OCI-LY1 (cell line): Measurements from ENCODE around the gene MIEN1.

Source experiments
- H2AFZ ChIP-seq: fragments of 200-600 bp; sonication (generic), shearing (Covaris generic); 2 replicates; pipeline ENCODE4 v1.6.0; 2014; ENCODE audit warnings: antibody characterized with exemption, mild to moderate bottlenecking, low read length
- H3F3A ChIP-seq: fragments of 200-600 bp; sonication (generic), shearing (Covaris generic); 2 replicates; pipeline ENCODE4 v1.6.0; 2014; ENCODE audit warnings: mild to moderate bottlenecking, antibody characterized with exemption, low read length, moderate library complexity; ENCODE audit not compliant: insufficient read depth
- H3K27ac ChIP-seq: fragments of 200-600 bp; sonication (generic); 2 replicates; pipeline ENCODE4 v1.5.1; 2014; ENCODE audit warnings: low read length, mixed run types, mild to moderate bottlenecking, low read depth; ENCODE audit not compliant: poor library complexity, severe bottlenecking
- H3K27me3 ChIP-seq: fragments of 200-600 bp; sonication (generic); 2 replicates; pipeline ENCODE4 v1.6.0; 2014; ENCODE audit warnings: antibody characterized with exemption, mild to moderate bottlenecking, low read length, moderate library complexity; ENCODE audit not compliant: insufficient read depth
- H3K36me3 ChIP-seq: fragments of 200-600 bp; sonication (generic); 2 replicates; pipeline ENCODE4 v1.6.1; 2014; ENCODE audit warnings: mild to moderate bottlenecking, antibody characterized with exemption, low read length, moderate library complexity, mixed read lengths; ENCODE audit not compliant: insufficient read depth
- H3K4me1 ChIP-seq: fragments of 200-600 bp; sonication (generic); 2 replicates; pipeline ENCODE4 v1.5.1; 2014; ENCODE audit warnings: mild to moderate bottlenecking, low read length, moderate library complexity; ENCODE audit not compliant: insufficient read depth, severe bottlenecking
- H3K4me2 ChIP-seq: fragments of 200-600 bp; sonication (generic), shearing (Covaris generic); 2 replicates; pipeline ENCODE4 v1.6.1; 2014; ENCODE audit warnings: low read length
- H3K4me3 ChIP-seq: fragments of 200-600 bp; sonication (generic); 2 replicates; pipeline ENCODE4 v1.5.1; 2014; ENCODE audit warnings: low read length, low read depth, mild to moderate bottlenecking, mixed read lengths; ENCODE audit not compliant: poor library complexity, severe bottlenecking
- H3K79me2 ChIP-seq: fragments of 200-600 bp; shearing (Covaris generic); 2 replicates; pipeline ENCODE4 v1.6.1; 2016; ENCODE audit warnings: mixed run types, low read length, mixed read lengths; ENCODE audit not compliant: insufficient read depth
- H3K9ac ChIP-seq: fragments of 200-600 bp; sonication (generic), shearing (Covaris generic); 2 replicates; pipeline ENCODE4 v1.6.1; 2014; ENCODE audit warnings: mild to moderate bottlenecking, low read length, mixed read lengths
- H3K9me2 ChIP-seq: fragments of 200-600 bp; sonication (generic), shearing (Covaris generic); 2 replicates; pipeline ENCODE4 v1.6.1; 2014; ENCODE audit warnings: low read depth, mild to moderate bottlenecking, low read length, mixed read lengths
- H3K9me3 ChIP-seq: fragments of 200-600 bp; shearing (Covaris generic); 2 replicates; pipeline ENCODE4 v1.6.1; 2014; ENCODE audit warnings: low read length, mixed read lengths
- H4K20me1 ChIP-seq: fragments of 200-600 bp; sonication (generic), shearing (Covaris generic); 2 replicates; pipeline ENCODE4 v1.6.0; 2016; ENCODE audit warnings: mild to moderate bottlenecking, low read length; ENCODE audit not compliant: insufficient read depth
- EZH2 ChIP-seq: fragments of 200-600 bp; sonication (generic), shearing (Covaris generic); IDR thresholded peaks from 2 replicates; pipeline ENCODE4 v1.8.0; 2017; ENCODE audit warnings: borderline replicate concordance, mixed run types, mild to moderate bottlenecking, antibody characterized with exemption, low read length, moderate library complexity, mixed read lengths
- TF ChIP-seq, protein P1 (sequence below): fragments of 200-600 bp; sonication (generic), shearing (Covaris generic); IDR thresholded peaks from 2 replicates; pipeline ENCODE4 v1.5.1; 2017; ENCODE audit warnings: mild to moderate bottlenecking, antibody characterized with exemption, low read length, moderate library complexity, mixed read lengths

MIEN1 gene

GRCh38 chr17:39697961-39698360 is 32.4 kb downstream of the MIEN1 start:
- TF ChIP-seq, protein P1, sequence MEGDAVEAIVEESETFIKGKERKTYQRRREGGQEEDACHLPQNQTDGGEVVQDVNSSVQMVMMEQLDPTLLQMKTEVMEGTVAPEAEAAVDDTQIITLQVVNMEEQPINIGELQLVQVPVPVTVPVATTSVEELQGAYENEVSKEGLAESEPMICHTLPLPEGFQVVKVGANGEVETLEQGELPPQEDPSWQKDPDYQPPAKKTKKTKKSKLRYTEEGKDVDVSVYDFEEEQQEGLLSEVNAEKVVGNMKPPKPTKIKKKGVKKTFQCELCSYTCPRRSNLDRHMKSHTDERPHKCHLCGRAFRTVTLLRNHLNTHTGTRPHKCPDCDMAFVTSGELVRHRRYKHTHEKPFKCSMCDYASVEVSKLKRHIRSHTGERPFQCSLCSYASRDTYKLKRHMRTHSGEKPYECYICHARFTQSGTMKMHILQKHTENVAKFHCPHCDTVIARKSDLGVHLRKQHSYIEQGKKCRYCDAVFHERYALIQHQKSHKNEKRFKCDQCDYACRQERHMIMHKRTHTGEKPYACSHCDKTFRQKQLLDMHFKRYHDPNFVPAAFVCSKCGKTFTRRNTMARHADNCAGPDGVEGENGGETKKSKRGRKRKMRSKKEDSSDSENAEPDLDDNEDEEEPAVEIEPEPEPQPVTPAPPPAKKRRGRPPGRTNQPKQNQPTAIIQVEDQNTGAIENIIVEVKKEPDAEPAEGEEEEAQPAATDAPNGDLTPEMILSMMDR: no peak
- no peak for TF ChIP-seq EZH2
- no peak overlapping the region for H2AFZ ChIP-seq
- no peak overlapping the region for H3K9ac ChIP-seq
- H3K4me1 ChIP-seq: no peaks in the 10 kb centered on the region
- H3K4me3 ChIP-seq: no peak overlapping the region
- H3K79me2 ChIP-seq: no peaks in the 10 kb centered on the region
- H4K20me1 ChIP-seq: no peaks in the 10 kb centered on the region
- H3K4me2 ChIP-seq: no peak overlapping the region
- no peaks in the 10 kb centered on the region for H3F3A ChIP-seq
- H3K36me3 ChIP-seq: no peaks in the 10 kb centered on the region; the same call in 1 of the 2 replicates
- H3K27ac ChIP-seq: no peak overlapping the region
- no peaks in the 10 kb centered on the region for H3K27me3 ChIP-seq
- H3K9me2 ChIP-seq: no peaks in the 10 kb centered on the region
- H3K9me3 ChIP-seq: no peaks in the 10 kb centered on the region

DNA sequence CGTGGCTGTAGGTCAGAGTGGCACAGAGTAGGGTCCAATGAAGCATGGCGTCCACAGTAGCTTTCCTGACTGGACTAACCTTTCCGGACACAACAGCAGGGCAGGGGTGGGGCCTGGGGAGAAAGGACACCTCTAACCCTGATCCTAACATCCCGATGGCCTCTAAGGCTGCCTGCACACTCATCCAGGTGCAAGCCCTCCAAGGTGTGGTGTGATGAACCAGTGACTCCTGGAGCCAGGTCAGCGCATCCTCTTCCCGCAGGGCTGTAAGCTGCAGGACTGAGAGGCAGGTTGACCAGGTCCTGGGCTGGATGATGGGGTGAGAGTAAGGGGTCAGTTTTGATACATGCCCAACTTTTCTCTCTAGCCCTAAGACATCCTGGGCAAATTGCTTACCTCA is 33.6 kb downstream of the MIEN1 start:
- H3K9ac ChIP-seq: no peak overlapping the region
- H3K4me2 ChIP-seq: no peak overlapping the region
- H3K27ac ChIP-seq: no peak overlapping the region

DNA sequence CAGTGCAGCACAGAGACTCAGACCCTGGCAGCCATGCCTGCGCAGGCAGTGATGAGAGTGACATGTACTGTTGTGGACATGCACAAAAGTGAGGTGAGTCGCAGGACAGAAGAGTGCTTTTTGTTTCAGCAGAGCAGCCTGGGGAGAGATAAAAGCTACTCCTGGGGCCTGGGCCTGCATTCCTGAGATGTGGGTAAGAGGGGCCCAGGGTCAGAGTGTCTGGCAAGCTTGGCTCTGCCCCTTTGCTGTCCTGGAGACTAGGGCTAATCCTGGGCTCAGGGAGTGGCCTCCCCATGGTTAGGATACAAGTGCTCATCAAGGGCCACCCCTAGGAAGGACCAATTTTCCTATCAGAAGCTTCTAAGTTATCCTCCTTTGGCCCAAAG is 35.2 kb downstream of the MIEN1 start:
- Histone ChIP-seq H3K27ac (no peak overlapping the region), H3K4me3 (no peak overlapping the region), H2AFZ (no peak overlapping the region), H3K79me2 (no peaks in the 10 kb centered on the region), H3K36me3 (no peaks in the 10 kb centered on the region; the same call in 1 of the 2 replicates), H4K20me1 (no peaks in the 10 kb centered on the region), H3K4me2 (no peak overlapping the region), H3K9ac (no peak overlapping the region), H3F3A (no peaks in the 10 kb centered on the region), H3K9me2 (no peaks in the 10 kb centered on the region), H3K27me3 (no peaks in the 10 kb centered on the region), H3K4me1 (no peaks in the 10 kb centered on the region), H3K9me3 (no peaks in the 10 kb centered on the region)
- TF ChIP-seq, protein P1: no peak
- TF ChIP-seq EZH2: no peak

More for the DNA sequence above, 33.6 kb downstream of the MIEN1 start:
- no peaks in the 10 kb centered on the region; the same call in 1 of the 2 replicates for H3K36me3 ChIP-seq
- no peaks in the 10 kb centered on the region for H3K9me3 ChIP-seq
- TF ChIP-seq, protein P1: no peak
- TF ChIP-seq EZH2: no peak
- no peaks in the 10 kb centered on the region for H3K9me2 ChIP-seq
- H3K4me1 ChIP-seq: no peaks in the 10 kb centered on the region
- no peaks in the 10 kb centered on the region for H3K27me3 ChIP-seq
- no peaks in the 10 kb centered on the region for H3F3A ChIP-seq
- no peaks in the 10 kb centered on the region for H3K79me2 ChIP-seq
- no peaks in the 10 kb centered on the region for H4K20me1 ChIP-seq
- no peak overlapping the region for H3K4me3 ChIP-seq
- no peak overlapping the region for H2AFZ ChIP-seq
